Ureter (tissue), 1 donor: ENCODE results near the gene KPTN. TPM values are rescaled to one million over a fixed set of nuclear protein-coding genes. Genes with fewer than 3 reads are reported as not detected.
A peak's percentile ranks its signal among the peaks of the same experiment; 100 is the strongest.

ENCODE experiments used
- DNase-seq: peaks from one replicate; pipeline ENCODE4 v3.0.0-alpha.2; 2020; ENCODE audit warnings: low spot score
- total RNA-seq: library from RNA; stranded (reverse); gene quantifications from one replicate; pipeline ENCODE4 v1.2.4, GENCODE V29; 2023
- donor health status: DM: yes; HTN: yes; CAD: no.

The KPTN gene
- total RNA-seq, 1 donor from 2014 or later, result 13.9 TPM

- DNase-seq, result no peak
Observed at GRCh38 chr19:47469719-47470118, 14.3 kb downstream of the KPTN start.

- DNase-seq, result no peak
Observed at GRCh38 chr19:47469363-47469700, 14.7 kb downstream of the KPTN start.

GRCh38 chr19:47467914-47468313, 16.1 kb downstream of the KPTN start:
- no peak for DNase-seq

GRCh38 chr19:47465957-47466356, 18.1 kb downstream of the KPTN start:
- DNase-seq, result no peak

- no peak for DNase-seq
Observed at GRCh38 chr19:47464675-47465419, 19.2 kb downstream of the KPTN start.

GRCh38 chr19:47461876-47462275, 22.1 kb downstream of the KPTN start:
- no peak for DNase-seq

GRCh38 chr19:47459477-47459876, 24.5 kb downstream of the KPTN start:
- DNase-seq, result no peak

GRCh38 chr19:47458672-47459071, 25.3 kb downstream of the KPTN start:
- no peak for DNase-seq

- DNase-seq, result no peak
Observed at GRCh38 chr19:47456721-47457474, 27.1 kb downstream of the KPTN start.

- no peak for DNase-seq
Observed at GRCh38 chr19:47450478-47450877, 33.5 kb downstream of the KPTN start.

GRCh38 chr19:47448360-47448727, 35.7 kb downstream of the KPTN start:
- DNase-seq, result no peak

GRCh38 chr19:47447470-47448359, 36.3 kb downstream of the KPTN start:
- peak; percentile 74 for DNase-seq

- DNase-seq, result peak; percentile 88
Observed at GRCh38 chr19:47446534-47447469, 37.2 kb downstream of the KPTN start.

GRCh38 chr19:47445937-47446402, 38.0 kb downstream of the KPTN start:
- peak; percentile 73 for DNase-seq

- DNase-seq, result no peak
Observed at GRCh38 chr19:47445527-47445926, 38.5 kb downstream of the KPTN start.

- DNase-seq, result no peak
Observed at GRCh38 chr19:47444388-47444821, 39.6 kb downstream of the KPTN start.

GRCh38 chr19:47443331-47443730, 40.7 kb downstream of the KPTN start:
- DNase-seq, result no peak

- DNase-seq, result no peak
Observed at GRCh38 chr19:47438793-47439220, 45.2 kb downstream of the KPTN start.

GRCh38 chr19:47437500-47437899, 46.5 kb downstream of the KPTN start:
- DNase-seq, result no peak

GRCh38 chr19:47436712-47437401, 47.2 kb downstream of the KPTN start:
- DNase-seq, result peak; percentile 79
